HT1080 (cell line): ENCODE results near the gene FMNL2. TPM values are rescaled to one million over a fixed set of nuclear protein-coding genes. Genes with fewer than 3 reads are reported as not detected.
"Not testable (repeated sequence)": the region's sequence is repeated elsewhere in the genome, so short reads cannot be mapped to it uniquely, and the experiment has no call there.

Source experiments
- DNase-seq: peaks from one replicate; pipeline ENCODE4 v3.0.0-alpha.2; 2015; ENCODE audit warnings: low read depth
- total RNA-seq: library from RNA; depleted of rRNA; stranded (reverse); fragments of >200 nt; shearing (Covaris generic); gene quantifications from 2 replicates; pipeline ENCODE4 v1.2.3, GENCODE V29; 2014

Gene FMNL2
- total RNA-seq, 1 experiment from 2014 or later, result 42.6 TPM

DNA sequence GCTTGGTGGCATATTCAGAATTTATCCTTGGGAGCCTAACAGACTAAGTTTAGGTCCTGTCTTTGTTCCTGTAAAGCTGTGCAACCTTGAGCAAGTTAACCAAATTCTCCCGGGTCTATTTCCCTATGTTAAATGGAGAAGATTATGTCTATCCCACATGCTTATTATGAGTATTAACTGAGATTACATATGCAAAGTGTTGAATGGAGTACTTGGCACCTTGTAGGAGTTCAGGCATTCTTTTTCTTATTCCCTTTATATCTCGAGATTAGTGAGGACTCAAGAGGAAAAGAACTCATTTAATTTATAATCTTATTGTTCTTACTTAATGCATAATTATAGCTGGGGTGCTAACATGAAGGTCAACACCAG is 184.6 kb downstream of the FMNL2 start:
- no peak for DNase-seq

DNA sequence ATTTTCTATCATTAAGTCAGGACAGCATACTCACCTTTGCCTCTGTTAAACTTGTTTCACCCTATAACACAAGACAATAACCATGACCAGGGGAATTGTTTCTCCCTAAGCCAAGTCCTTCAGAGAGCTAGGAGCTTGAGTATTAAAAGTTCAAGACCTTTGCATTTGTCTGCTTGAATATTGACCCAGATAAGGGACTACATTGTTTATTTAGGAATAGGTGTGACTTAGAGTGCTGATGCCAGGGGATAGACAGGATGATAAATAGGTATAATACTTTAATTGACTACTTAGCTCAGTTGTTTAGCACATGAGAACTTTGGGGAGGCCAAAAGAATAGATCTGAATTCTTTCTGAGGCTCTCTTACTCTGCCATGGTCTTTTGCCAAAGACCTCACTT is 185.8 kb downstream of the FMNL2 start:
- no peak for DNase-seq

DNA sequence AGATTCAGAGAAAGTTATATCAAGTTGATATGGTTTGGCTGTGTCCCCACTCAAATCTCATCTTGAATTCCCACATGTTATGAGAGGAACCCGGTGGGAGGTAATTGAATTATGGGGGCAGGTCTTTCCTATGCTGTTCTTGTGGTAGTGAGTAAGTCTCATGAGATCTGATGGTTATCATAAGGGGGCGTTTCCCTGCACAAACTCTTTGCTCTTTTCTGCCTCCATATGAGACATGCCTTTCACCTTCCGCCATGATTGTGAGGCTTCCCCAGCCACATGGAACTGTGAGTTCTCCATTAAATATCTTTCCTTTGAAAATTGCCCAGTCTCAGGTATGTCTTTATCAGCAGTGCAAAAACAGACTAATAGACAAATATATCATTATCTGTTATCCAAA is 187.5 kb downstream of the FMNL2 start:
- not testable (repeated sequence) for DNase-seq

DNA sequence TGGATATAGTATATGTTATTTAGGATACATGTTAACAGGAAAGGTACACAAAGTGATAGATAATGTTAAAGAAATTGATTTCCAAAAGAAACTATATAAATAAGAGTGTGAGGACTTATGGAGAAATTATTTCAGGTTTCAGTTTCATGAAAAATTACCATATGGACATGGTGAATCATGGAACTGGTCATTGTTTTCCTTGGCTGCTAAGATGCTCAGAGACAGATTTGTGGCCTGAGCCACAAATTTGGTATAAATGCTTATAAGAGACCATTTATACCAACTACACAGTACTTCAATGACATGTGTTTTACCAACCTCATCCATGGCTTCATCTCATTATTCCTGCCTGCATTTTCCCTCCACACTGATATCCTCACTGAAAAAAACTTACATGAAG is 188.1 kb downstream of the FMNL2 start:
- DNase-seq, result peak; percentile 71

DNA sequence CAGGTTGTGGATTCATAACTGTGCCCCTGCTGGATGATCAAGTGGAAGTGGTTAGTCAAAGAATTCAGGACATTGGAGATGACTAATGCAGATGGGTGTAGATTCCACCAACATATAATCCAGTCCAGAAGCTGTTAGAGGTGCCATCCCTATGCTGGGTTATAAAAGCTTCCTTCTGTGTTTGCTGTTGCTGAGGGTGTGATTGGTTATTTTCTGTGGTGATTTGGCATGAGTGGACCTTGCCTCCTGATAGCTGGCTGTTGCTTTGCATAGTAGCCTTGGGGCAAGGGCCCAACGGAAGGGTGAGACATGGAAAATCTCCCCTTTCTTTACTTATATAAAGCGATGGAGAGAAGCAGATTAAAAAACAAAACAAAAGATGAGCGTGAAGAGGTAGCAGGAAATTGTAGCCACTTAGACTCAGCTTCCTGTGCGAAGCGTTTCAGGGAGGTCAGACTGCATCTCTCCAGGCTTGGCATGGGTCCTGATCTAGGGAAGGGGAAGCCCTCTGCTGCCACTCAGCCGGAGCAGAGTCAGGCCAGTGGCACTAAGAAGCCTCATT is 190.4 kb downstream of the FMNL2 start:
- peak; percentile 99 for DNase-seq

DNA sequence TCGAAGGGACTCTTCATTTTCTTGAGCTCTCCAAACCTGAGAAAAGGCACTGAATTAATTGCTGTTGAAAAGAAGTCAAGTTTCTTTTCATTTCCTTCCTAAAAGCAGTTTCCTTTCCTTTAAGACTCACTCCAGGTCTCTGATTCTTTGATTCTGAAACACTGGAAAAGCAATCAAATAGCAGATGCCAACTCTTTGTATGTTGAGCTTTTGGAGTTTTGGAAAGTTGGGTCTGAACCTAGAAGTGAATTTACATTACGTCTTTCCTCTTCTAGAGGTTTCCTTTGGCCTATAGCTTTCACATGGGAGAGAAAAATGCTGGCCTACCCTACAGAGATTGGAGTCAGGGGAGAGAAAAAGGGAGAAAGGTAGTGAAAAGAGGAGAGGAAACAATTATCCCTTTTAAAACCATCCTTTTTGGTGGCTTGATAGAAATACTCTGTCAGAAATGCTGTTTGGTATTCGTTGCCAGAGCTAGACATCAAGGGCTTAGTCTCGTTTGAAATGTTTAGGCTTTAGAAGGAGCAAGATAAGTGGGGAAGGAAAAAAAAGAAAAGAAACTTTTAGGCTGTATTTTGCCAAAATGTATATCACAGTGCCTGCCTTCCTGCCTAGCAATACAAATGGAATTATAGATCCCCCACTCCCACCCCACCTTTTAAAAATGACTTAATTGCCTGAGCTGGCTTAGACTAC is 194.6 kb downstream of the FMNL2 start:
- DNase-seq, result no peak

DNA sequence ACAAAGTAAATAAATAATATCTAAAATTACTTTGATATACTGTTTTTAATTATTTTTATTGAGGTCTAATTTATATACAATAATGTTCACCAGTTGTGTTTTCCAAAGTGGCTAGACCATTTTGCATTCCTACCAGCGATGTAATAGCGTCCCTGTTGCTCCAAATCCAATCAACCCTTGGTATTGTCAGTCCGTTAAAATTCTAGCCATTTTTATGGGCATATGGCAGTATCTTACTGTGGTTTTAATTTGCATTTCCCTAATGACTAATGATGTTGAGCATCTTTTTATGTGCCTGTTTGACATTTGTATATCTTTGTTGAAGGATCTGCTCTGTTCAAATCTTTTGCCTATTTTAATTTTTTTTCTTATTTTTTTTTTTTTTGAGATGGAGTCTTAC is 197.3 kb downstream of the FMNL2 start:
- DNase-seq, result no peak

DNA sequence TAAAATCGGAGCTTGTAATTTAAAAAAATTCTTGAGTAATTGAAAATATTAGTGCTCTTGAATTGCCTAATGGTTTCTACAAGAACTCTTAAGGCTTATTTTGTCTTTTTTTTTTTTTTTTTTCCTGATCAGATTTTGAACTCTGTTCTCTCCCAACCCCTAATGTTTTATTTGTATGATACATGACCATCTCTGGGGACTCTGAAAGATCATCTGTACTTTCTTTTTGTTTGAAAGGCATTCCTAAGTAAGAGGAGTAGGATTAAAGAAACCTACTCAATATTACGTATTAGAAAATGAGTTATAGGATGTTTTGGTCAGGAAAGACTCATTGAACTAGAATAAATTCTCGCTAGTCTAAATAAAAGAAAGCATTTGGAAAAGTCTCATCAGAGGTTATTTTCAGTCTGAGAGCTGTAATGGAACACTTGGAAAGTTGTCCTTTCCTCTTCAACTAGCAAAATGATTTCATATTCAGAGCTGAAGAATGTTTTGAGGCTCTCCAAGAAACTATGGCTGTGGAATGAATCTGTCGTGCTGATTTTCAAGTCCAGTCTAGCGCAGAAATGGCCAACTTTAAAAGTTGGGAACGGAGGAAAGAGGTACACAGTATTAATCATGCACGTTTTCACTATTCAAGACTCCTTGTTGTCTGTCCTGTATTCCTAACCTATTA is 199.6 kb downstream of the FMNL2 start:
- DNase-seq, result no peak

DNA sequence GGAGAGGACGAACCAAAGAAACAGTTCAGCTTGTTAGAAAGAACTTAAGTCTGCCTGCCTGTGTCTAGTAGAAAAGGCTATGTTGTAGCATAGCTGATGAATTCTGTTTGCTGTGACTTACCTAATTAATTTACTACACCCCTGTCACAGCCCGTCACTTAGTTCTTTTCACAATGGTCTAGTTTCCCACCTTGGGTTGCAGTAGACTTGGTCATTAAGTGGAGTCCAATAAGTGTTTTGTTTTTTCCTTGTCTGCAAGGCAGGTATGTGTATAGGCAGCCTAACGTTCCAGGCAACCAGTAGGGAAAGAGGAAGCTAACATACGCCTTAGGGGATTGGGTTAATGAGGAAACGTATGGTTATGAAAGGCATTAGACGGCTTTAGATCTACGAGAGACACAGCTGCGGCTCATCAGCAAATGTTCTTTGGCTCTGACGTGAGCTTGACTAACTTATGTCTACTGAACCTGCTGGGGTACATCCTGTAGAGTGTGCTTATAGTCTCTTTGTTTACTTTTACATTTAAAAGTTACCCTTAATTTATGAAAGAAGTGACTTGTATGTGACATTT is 202.2 kb downstream of the FMNL2 start:
- DNase-seq, result no peak

DNA sequence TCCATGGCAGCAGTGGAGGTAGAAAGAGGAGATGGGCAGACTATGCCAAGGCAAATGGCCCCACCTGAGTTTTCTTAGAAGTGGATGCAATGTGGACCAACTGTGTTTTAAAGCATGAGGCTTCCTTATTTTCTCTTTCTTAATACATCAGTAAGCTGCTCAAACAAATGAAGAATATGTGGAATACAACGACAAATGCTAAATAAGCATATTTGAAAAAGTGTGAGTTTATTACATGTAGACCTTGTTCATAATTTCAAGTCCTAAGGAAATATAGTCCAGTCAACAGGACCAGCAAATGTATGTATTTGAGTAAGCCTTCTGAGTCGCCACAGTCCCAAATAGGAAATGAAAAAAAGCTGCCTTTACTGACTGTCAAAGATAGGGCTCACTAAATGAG is 204.4 kb downstream of the FMNL2 start:
- no peak for DNase-seq

DNA sequence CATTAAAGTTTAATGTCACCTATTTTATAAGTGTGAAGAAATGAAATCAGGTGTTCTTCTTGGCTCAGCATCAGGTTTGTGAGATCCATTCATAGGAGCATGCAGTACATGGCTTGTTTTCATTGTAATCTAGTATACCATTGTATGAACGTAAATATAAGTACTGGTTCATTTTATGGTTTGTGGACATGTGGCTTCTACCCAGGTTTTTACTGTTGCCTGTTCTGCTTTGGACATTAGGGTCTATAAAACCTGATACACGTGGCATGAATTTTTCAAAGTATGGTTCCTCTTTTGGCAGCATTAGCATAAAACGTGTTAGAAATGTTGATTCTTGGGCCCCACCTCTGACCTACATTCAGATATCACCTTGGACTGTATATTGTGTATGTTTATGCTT is 206.7 kb downstream of the FMNL2 start:
- DNase-seq, result no peak

DNA sequence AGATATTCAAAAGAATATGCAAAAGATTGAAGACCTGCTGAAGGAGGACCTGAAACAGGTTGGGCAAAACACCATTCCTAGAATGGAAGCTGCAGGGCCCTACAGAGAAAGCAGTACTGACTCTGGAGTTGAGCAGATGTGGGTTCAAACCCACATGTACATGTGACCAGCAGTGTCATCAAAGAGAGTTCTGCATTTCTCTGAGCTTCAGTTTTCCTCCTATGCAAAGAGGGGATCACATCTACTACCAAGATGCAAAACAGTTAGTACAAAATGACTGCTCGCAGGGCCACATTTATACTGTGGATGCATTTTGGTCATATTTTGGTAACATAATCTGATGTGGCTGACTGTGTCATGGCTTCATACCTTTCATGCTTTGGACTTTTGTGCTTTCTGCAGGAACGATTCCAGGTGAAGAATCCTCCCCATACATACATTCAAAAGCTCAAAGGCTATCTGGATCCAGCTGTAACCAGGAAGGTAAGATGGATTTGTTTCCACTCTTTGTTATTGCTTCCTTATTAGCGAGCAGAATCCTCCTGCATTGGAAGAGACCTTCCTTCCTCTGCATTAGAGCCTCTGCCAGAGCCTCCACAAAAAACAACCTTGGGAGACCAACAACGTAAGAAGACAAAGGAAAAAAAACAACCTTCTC is 207.5 kb downstream of the FMNL2 start:
- no peak for DNase-seq

DNA sequence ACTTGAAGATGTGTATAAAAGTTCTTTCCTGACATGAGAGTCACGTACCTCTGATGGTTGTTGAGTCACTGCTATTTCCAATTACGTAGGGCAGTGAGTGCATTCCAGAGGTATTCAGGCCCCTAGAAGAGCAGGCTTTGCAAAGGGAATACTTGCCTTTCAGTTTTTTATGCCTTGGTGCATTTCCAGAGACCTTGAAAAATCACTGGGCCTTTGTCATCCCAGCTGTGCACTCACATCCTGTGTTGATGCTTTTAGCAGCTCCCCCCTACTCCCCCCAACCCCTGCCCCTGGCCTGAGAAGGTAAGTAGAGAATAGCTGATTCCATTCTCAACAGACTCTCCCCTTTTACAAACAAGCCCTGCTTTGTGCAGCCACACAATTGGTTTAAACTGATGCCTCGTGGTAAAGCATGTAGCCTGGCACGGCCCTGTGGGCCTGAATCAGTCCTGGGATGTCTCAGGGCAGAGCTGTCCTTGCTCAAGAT is 208.1 kb downstream of the FMNL2 start:
- DNase-seq, result peak; percentile 99

DNA sequence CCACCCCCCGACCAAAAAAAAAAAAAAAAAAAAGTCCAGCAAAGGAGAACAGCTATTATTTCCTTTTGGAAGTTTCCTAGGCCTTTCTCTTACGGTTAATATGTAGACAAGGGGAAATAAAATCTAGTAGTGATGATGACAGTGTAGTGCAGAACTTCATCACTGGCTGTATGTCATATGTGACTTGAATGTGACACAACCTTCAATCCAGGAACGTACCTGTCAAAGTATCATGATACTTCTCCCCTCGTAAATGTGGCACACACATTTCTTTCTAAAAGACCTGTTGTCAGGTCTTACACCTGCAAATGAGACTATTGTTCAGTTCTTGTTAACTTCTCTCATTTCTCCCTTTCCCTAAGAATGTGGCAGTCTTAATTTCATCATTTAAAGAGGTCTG is 208.7 kb downstream of the FMNL2 start:
- no peak for DNase-seq

DNA sequence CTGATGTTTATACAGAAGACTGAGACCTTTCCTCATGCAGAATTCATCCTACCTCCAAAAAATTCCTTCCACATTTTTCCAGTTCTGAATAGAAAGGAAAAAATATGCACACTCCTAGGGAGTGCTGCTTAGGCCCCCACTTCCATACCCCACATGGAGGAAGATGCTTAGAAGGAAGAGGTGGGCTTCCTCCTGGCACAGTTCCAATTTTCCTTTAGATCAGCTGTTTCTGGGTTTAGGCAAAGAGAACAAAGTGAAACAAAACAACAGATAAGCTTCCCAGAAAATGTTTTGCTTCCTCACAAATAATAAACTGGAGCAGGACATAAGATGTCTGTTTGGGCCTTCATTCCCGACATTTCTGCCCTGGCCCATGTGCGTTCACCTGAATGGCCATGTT is 209.7 kb downstream of the FMNL2 start:
- no peak for DNase-seq

DNA sequence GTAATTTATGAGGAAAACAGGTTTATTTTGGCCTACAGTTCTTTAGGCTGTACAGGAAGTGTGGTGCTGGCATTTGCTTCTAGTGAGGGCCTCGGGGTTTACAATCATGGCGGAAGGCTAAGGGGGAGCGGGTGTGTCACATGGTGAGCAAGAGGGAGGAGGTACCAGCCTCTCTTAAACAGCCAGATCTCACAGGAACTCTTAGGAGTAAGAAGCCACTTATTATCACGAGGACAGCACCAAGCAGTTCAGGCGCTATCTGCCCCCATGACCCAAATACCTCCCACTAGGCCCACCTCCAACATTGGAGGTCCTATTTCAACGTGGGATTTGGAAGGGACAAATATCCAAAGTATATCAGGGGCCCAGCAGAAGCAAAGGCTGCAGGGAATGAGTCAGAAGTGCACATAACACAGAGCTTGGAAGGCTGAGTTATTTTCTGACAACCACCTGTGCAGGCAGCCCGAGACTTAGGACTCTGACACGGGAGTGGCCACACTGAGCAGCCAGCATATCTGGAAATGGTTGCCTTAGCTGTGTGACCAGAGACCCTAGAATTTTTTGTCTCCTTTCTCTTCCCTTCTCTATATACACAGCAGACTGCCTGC is 211.4 kb downstream of the FMNL2 start:
- no peak for DNase-seq

DNA sequence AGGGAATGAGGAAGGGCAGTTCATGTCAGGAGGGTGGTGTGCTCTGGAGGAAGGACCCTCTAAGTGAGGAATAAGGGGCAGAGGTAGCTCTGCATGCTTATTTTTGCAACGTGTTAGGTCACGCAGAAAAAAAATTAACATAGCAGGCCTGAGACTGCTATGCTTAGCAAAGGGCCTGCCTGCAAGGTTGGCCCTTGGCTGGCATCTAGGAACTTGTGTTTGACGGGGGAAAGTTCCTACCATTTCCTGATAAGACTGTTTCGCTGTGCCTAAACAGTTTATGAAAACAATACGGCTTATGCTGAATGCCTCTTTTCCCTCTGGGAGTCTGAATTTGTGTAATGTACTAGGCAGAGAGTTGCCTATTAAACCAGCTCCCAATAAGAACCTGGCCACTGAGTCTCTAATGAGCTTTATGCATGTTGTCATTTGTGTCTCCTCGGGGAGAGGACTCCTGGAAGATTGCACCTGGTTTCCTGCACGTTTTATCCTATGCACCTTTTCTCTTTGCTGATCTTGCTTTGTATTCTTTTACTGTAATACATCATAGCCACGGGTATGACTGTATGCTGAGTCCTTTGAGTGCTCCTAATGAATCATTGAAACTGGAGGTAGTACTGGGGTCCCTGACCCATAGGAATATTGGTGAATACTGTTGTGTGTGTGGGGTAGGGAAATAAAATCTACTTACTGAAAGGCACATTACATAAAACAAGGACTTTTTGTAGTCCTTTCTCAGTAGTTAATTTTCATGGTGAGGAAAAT is 213.3 kb downstream of the FMNL2 start:
- no peak for DNase-seq

DNA sequence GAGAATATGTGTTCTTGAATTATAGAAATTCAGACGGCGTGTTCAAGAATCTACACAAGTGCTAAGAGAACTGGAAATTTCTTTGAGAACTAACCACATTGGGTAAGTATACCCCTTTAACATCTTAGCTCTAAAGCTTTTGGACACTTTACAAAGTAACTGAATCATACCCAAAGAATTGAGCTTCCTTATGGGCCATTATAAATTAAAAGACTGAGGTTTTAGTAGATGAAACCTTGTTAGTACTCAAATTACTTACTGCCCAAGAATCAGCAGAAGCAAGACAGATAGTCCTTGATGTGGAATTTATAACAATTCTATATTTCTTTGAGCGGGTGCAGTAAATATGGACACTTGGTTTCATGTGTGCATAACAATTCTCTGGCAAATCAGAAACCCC is 214.0 kb downstream of the FMNL2 start:
- DNase-seq, result no peak

DNA sequence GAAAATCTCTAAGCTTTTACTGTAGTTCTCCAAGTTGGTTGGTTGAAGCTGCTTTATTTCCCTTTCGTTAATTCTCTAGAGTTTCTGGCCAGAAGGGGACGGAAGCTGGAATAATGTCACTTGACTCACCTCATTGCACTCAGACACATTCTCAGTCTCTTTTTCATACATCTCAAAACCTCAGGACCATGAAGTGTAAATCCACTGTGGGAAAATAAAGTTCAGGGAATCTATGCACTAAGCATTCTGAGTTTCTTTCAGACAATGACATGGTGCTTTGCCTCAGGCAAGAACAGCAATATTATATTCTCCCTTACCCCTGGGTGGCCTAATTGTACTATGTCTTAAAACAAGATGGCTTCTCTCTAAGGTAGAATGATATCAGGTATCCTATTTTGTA is 214.4 kb downstream of the FMNL2 start:
- no peak for DNase-seq

DNA sequence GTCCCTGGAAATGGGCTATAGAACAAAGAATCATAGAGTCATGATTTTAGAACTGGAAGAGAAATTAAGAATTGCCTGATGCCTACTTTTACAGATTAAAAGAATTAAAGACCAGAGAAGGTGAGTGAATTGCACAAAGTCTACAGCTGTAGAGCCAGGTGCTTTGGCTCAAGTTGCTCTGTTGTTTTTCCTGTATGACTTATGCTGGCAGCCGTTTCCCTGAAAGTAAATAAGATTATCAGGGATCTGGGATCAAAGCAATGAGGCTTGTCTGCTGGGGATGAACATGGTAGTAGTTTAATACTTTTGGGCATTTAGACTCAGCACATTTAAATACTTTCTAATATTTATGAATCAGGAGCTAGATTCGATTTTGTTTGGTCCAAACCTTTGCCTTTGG is 215.4 kb downstream of the FMNL2 start:
- no peak for DNase-seq

DNA sequence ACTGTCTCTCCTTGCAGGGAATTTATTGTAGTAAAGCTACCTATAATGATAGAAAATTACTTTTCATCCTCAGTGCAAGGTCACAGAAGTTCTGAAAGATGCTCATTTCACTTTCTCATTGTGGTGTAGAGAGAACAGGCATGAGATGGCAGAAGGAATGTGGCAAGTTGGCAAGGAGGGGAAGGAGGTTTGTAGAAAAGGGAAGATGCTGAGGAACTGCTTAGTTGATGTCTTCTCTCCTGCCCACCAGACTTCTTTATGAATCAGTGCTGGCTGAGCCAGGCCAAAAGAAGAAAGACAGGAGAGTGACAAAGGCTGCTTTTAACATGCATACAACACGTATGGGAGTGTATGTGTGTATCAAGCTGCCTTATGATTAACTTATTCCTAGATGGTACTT is 217.9 kb downstream of the FMNL2 start:
- DNase-seq, result no peak
